ENCODE results near the gene KRTAP5-6.
"Not testable (repeated sequence)": the region's sequence is repeated elsewhere in the genome, so short reads cannot be mapped to it uniquely, and the experiment has no call there.

The KRTAP5-6 gene

GRCh38 chr11:1688336-1688947 lies 8.6 kb upstream of the KRTAP5-6 start:
- DNase-seq (ENCODE audit: extremely low spot score); CTCF ChIA-PET; POLR2A ChIA-PET: not testable (repeated sequence)

GRCh38 chr11:1689250-1690166 lies 7.5 kb upstream of the KRTAP5-6 start:
- POLR2A ChIA-PET; DNase-seq (ENCODE audit: extremely low spot score): not testable (repeated sequence)
- CTCF ChIA-PET, result interaction anchor here (0.6 to 6.4 kb wide), 2 partner anchors 37 to 144 kb away, joined by 3 to 352 read pairs; partner anchors contain the start of gene SYT8

GRCh38 chr11:1690167-1691025 lies 6.6 kb upstream of the KRTAP5-6 start:
- no peak for TF ChIP-seq CTCF (IDR thresholded peaks at IDR 0.05; ENCODE audit: control extremely low read depth, extremely low read depth, low read depth, missing control alignments)
- DNase-seq (ENCODE audit: extremely low spot score), result no peak
- CTCF ChIA-PET, result interaction anchor here (0.9 to 6.4 kb wide), 7 partner anchors 10 to 463 kb away, joined by 3 to 352 read pairs (median 68); partner anchors contain the start of gene SYT8
- POLR2A ChIA-PET, result no interaction called here

GRCh38 chr11:1691026-1691877 lies 5.7 kb upstream of the KRTAP5-6 start:
- DNase-seq (ENCODE audit: extremely low spot score), result no peak
- ChIA-PET POLR2A (no interaction called here), CTCF (interaction anchor here (0.9 to 6.4 kb wide), 8 partner anchors 11 to 462 kb away, joined by 3 to 352 read pairs (median 60); partner anchors contain the start of gene SYT8)
- no peak for TF ChIP-seq CTCF (IDR thresholded peaks at IDR 0.05; ENCODE audit: control extremely low read depth, extremely low read depth, low read depth, missing control alignments)

- CTCF ChIA-PET, result interaction anchor here (1.6 to 6.4 kb wide), 10 partner anchors 11 to 462 kb away, joined by 5 to 352 read pairs (median 51); partner anchors contain the start of gene SYT8
- POLR2A ChIA-PET, result no interaction called here
- DNase-seq (ENCODE audit: extremely low spot score), result no peak
- no peak for TF ChIP-seq CTCF (IDR thresholded peaks at IDR 0.05; ENCODE audit: control extremely low read depth, extremely low read depth, low read depth, missing control alignments)
Measured at GRCh38 chr11:1691878-1692707, 4.9 kb upstream of the KRTAP5-6 start.

- CTCF ChIA-PET, result interaction anchor here (0.8 to 6.4 kb wide), 28 partner anchors 12 to 461 kb away, joined by 3 to 352 read pairs (median 11); partner anchors contain the start of genes IFITM10, SYT8 and TNNI2
Measured at GRCh38 chr11:1692708-1693326, 4.2 kb upstream of the KRTAP5-6 start.

More at GRCh38 chr11:1692708-1693326, 4.2 kb upstream of the KRTAP5-6 start:
- no peak for DNase-seq (ENCODE audit: extremely low spot score)
- POLR2A ChIA-PET, result no interaction called here
- peak; percentile 9 for TF ChIP-seq CTCF (IDR thresholded peaks at IDR 0.05; ENCODE audit: control extremely low read depth, extremely low read depth, low read depth, missing control alignments)

Data from GM10248 (cell line).